Activated CD4-positive, alpha-beta T cell treated with anti-CD3 and anti-CD28 coated beads, Interleukin-2, Interleukin-4, amounts not matched to agents 100 ng/mL and 50 ng/mL, durations not matched to agents 16 hours and 8 hours (primary cell): ENCODE measurements around the gene TRPC1.

Source experiments
- DNase-seq: peaks from one replicate; pipeline ENCODE4 v3.0.0-alpha.2; 2020; ENCODE audit warnings: low spot score

The TRPC1 gene

DNA sequence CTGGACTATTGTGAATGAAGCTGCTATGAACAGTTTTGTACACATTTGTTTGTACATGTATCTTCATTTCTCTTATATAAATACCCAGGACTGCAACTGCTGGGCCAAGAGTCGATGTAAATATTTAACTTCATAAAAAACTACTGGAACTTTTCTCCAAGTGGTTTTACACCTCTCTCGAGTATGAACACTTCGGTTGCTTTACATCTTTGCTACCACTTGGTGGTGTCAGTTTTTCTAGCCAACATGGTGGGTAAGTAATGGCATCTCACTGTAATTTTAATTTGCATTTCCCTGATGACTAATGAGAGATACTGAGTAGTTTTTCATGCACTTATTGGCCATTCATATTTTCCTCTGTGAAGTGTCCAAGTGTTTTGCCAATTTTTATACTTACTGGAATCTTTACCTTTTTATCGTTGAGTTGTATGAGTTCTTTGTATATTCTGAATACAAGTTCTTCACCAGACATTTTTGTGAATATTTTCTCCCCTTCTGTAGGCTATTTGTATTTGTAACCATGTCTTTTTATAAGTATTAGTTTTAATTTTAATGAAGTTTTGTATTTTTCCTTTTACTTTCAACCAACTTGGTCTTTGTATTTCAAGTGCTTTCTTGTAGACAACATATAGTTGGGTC, 120.6 kb downstream of the TRPC1 start:
- peak; percentile 47 for DNase-seq

DNA sequence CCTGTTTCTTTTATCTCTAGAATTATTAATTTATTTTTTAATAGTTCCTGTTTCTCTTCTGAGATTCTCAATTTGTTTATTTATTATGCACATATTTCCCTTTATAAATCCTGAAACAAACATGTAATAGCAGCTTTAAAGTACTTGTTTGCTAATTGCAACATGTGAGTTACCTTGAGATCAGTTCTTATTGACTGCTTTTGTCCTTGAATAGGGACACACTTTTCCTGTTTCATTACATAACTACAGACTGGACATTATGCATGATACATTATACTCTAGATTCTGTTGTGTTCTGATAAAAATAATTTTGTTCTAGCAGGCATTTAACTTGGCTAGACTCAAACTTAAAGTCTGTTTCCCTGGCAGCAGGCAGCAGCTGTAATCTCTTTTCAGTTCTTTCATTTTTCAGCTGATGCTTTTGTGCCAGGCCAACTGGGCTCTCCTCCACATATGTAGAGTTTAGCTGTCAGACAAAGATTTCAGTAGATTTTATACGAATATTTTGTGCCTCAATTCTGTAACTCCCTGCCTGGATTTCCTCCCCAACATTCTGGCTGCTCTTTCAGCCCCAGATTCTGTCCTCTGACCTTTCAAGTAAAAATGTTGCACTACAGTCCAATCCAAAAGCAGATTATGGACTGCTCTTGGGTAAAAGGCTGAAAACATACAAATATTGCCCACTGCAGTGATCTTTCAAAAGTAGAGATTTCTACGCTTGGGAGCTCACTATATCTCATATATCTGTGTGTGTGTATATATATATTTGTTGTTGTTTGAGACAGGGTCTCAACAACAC, 123.1 kb downstream of the TRPC1 start:
- no peak for DNase-seq

DNA sequence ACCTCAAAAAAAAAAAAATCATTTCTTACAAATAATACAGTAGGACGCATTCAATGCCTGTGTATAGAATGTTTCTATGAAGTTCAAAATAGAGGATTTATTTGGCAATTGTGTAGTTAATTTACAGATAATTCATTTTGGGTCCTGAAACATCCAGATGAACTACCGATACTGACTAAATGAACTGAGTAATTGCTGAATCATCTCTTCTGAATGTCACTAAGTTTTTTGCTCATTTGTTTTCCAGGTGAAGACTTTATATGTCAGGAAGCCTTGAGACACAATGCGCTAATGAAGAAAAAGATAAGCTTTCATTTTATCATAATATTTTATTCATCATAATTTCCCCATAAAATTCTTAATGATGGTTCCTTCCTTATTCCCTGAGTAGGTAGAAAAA, 125.3 kb downstream of the TRPC1 start:
- no peak for DNase-seq

DNA sequence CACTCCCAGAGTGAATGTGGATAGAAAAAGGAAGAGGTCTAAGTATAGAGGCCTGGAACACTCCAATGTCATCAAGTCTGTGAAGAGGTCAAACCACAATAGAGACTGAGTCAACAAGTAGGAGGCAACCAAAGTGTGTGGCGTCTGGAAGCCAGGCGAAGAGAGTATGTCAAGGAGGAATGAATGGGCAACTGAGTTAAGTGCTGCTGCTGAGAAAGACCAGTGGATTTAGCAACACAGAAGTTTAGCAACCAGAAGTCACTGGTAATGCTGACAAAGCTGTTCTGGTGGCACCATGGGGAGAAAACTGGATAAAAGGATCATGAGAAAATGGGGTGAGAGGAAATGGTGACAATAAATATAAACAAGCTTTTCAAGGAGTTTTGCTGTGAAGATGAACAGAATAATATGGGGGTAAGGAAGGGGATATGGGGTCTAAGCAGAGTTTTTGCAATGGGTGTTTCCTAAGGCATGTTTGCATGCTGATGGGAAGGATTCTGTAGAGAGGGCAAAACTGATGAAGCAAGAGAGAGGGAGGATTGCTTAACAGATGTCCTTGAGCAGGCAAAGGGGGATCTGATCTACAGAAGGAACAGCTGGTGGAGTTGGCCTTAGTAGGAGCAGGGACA, 126.7 kb downstream of the TRPC1 start:
- peak; percentile 38 for DNase-seq

DNA sequence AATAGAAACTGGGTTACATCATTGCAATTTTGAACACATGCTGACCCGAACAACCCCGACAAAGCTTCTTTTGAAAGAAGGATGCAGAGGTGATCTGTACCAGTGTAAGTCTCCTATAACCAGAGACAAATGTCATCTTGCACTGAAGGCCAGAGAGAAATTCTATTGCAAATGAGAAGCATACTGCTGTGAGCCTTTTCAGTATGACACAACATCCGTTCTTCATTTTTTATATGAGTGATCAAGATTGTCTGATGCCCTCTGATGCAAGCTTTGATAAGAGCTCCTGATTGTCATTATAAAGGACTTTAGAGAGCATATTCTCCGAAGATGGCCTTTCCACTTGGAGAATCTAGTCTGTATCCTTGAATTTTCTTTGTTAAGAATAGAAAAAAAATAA, 128.2 kb downstream of the TRPC1 start:
- DNase-seq: peak; percentile 48

DNA sequence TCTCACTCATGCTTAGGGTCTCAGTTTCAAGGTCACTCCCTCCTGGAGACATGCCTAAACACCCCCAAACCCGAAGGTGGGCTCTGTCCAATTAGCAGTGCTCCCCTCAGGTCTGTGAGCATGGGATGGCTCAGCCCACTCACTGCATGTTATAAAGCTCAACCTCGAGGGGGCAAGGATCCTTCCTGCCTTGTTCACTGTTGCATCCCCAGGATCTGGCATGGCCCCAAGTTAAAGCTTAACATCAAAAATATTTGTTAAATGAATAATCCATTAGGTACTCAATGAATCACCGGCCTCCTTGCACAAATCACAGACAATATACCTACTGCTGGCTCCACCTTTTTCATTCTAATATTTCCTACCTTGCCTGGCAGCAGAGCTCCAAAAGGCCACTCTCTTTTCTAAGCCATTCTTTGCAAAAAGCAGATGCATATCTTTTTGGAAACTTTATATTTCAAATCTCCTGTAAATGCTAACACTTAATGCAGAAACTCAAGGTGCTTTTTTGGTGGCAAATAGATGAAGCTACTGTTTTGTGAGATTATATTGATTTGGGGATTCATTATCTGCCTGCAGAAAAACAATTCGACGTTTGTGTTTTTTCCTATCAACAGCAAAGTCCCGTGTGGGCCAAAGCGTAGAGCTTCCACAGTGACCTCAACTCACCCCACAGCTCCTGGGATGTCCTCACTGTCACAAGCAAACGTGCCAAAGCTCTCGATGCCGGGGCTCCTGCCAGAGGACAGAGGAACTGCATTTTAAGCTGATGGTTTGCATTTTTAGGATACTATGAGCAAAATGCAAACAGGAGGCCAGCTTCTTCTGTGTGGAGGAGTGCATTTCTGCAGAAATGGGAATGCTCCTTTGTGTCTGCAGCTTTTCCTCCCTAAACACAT, 129.7 kb downstream of the TRPC1 start:
- no peak for DNase-seq

DNA sequence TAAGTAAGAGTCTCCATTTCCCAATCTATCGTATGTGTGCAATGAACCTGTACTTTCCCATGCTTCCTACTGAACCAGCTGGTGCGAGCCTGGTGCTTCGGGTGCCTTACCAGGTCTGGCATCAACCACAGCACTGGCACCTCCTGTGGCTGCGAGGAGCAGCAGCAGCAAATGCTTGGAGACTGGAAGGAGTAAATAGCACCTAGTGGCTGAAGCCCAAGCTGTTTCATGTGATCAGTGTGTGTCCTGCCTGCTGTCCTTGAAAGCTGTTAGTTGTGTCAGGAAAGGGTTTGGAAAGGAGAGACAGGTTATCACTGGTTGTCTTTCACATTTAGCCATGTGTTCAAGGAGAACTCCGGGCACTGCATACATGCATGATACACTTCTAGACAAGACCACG, 133.2 kb downstream of the TRPC1 start:
- no peak for DNase-seq
